PC-3 (cell line): ENCODE data around the gene OLFML2A. TPM values are rescaled to one million over a fixed set of nuclear protein-coding genes. Genes with fewer than 3 reads are reported as not detected.

Source experiments
- ATAC-seq: fragments of 200-7000 bp; cut with Tn5 transposase; 2 replicates; pipeline ENCODE4 v1.9.1; 2020; ENCODE audit warnings: mild to moderate bottlenecking, moderate library complexity
- BruUV-seq: library from RNA; stranded (reverse); fragments of 400-500 nt; replicated peaks from 2 replicates; lab custom pipeline; 2021; lab: Mats Ljungman, UMichigan
- CTCF ChIA-PET: fragments of 300-600 bp; sonication (Branson Sonifier 250); formaldehyde crosslinking; loops from one replicate; lab custom pipeline; 2022; ENCODE audit warnings: antibody characterized with exemption; lab: Charles Lee
- POLR2A ChIA-PET: fragments of 300-600 bp; sonication (Branson Sonifier 250); formaldehyde crosslinking; loops from one replicate; lab custom pipeline; 2022; ENCODE audit warnings: antibody characterized with exemption; ENCODE audit not compliant: unreplicated experiment; lab: Charles Lee
- DNase-seq: peaks from one replicate; pipeline ENCODE4 v3.0.0-alpha.2; 2015
- H2AFZ ChIP-seq: fragments of 300-600 bp; sonication (generic); 2 replicates; pipeline ENCODE4 v1.6.0; 2016; ENCODE audit warnings: antibody characterized with exemption, low read length
- H3F3A ChIP-seq: fragments of 300-600 bp; sonication (generic); one replicate; pipeline ENCODE4 v1.6.0; 2017; ENCODE audit warnings: antibody characterized with exemption, low read length, control low read depth, mild to moderate bottlenecking; ENCODE audit not compliant: unreplicated experiment
- H3K27ac ChIP-seq: fragments of 300-600 bp; sonication (generic); 2 replicates; pipeline ENCODE4 v1.5.1; 2016; ENCODE audit warnings: mild to moderate bottlenecking, low read length
- H3K27me3 ChIP-seq: fragments of 300-600 bp; sonication (generic); 2 replicates; pipeline ENCODE4 v1.6.1; 2016; ENCODE audit warnings: low read length, mixed read lengths
- H3K36me3 ChIP-seq: fragments of 300-600 bp; sonication (generic); 2 replicates; pipeline ENCODE4 v1.6.1; 2016; ENCODE audit warnings: low read depth, mixed run types, low read length, mixed read lengths
- H3K4me1 ChIP-seq: fragments of 300-600 bp; sonication (generic); 2 replicates; pipeline ENCODE4 v1.5.1; 2016; ENCODE audit warnings: low read length; ENCODE audit not compliant: insufficient read depth
- H3K4me2 ChIP-seq: fragments of 300-600 bp; sonication (generic); 2 replicates; pipeline ENCODE4 v1.6.0; 2016; ENCODE audit warnings: low read length
- H3K4me3 ChIP-seq: fragments of 300-600 bp; sonication (generic); 2 replicates; pipeline ENCODE4 v1.5.1; 2016; ENCODE audit warnings: mild to moderate bottlenecking, low read length, mixed read lengths
- H3K79me2 ChIP-seq: fragments of 300-600 bp; sonication (generic); 2 replicates; pipeline ENCODE4 v1.6.1; 2017; ENCODE audit warnings: low read length, mixed read lengths
- H3K9ac ChIP-seq: fragments of 300-600 bp; sonication (generic); 2 replicates; pipeline ENCODE4 v1.6.0; 2016; ENCODE audit warnings: mild to moderate bottlenecking, low read length
- H3K9me2 ChIP-seq: fragments of 300-600 bp; sonication (generic); replicated peaks from 2 replicates; pipeline ENCODE4 v1.6.1; 2016; ENCODE audit warnings: mixed run types, low read length, mixed read lengths
- H3K9me3 ChIP-seq: fragments of 300-600 bp; sonication (generic); 2 replicates; pipeline ENCODE4 v1.6.1; 2016; ENCODE audit warnings: low read length, mixed read lengths
- H4K20me1 ChIP-seq: fragments of 300-600 bp; sonication (generic); 2 replicates; pipeline ENCODE4 v1.6.1; 2016; ENCODE audit warnings: low read length, mixed read lengths
- CTCF ChIP-seq: fragments of 300-600 bp; sonication (generic); conservative IDR thresholded peaks from 2 replicates; pipeline ENCODE4 v1.5.1; 2017; ENCODE audit warnings: antibody characterized with exemption, low read depth, mild to moderate bottlenecking, low read length
- EZH2 ChIP-seq: fragments of 300-600 bp; sonication (generic); IDR thresholded peaks from one replicate; pipeline ENCODE4 v1.6.1; 2017; ENCODE audit warnings: antibody characterized with exemption, mild to moderate bottlenecking, low read length; ENCODE audit not compliant: unreplicated experiment
- EZH2phosphoT487 ChIP-seq: fragments of 300-600 bp; sonication (generic); IDR thresholded peaks from 2 replicates; pipeline ENCODE4 v1.6.1; 2018; ENCODE audit warnings: mild to moderate bottlenecking, antibody characterized with exemption, low read length, borderline replicate concordance
- intact Hi-C: fragments of 100-400 bp; cut with micrococcal nuclease; formaldehyde crosslinking; loops from 2 replicates; pipeline ENCODE4 v1.9.0; 2023
- total RNA-seq: library from RNA; depleted of rRNA; stranded (reverse); fragments of >200 nt; gene quantifications from 2 replicates; pipeline ENCODE4 v1.2.3, GENCODE V29; 2014

Gene OLFML2A
- total RNA-seq, 1 experiment from 2014 or later: 3.4 TPM

GRCh38 chr9:124788542-124789217 lies 11.7 kb downstream of the OLFML2A start:
- no peaks in the 10 kb centered on the region for H3F3A ChIP-seq
- H3K27ac ChIP-seq: no peak overlapping the region
- DNase-seq (no peak), ATAC-seq (no peak)
- H4K20me1 ChIP-seq: no peaks in the 10 kb centered on the region
- no peaks in the 10 kb centered on the region for H3K36me3 ChIP-seq
- ChIA-PET CTCF (no interaction called here), POLR2A (no interaction called here)
- H3K4me2 ChIP-seq: no peak overlapping the region
- no peak overlapping the region for H3K9ac ChIP-seq
- no peaks in the 10 kb centered on the region for H3K9me3 ChIP-seq
- H3K9me2 ChIP-seq: no peaks in the 10 kb centered on the region
- no peaks in the 10 kb centered on the region for H3K79me2 ChIP-seq
- no peak overlapping the region for H3K4me3 ChIP-seq
- BruUV-seq: no TSS peak
- no peaks in the 10 kb centered on the region for H3K27me3 ChIP-seq
- intact Hi-C loops: no loop called here
- H3K4me1 ChIP-seq: no peaks in the 10 kb centered on the region
- no peak overlapping the region for H2AFZ ChIP-seq
- no peak for TF ChIP-seq EZH2phosphoT487
- TF ChIP-seq CTCF: no peak
- TF ChIP-seq EZH2: no peak

GRCh38 chr9:124789531-124789930 lies 12.6 kb downstream of the OLFML2A start:
- Histone ChIP-seq H3K27me3 (no peaks in the 10 kb centered on the region), H3K4me3 (no peak overlapping the region), H3K4me2 (no peak overlapping the region), H2AFZ (no peak overlapping the region), H3F3A (no peaks in the 10 kb centered on the region), H3K36me3 (no peaks in the 10 kb centered on the region), H3K4me1 (no peaks in the 10 kb centered on the region), H3K27ac (no peak overlapping the region), H4K20me1 (no peaks in the 10 kb centered on the region), H3K9me2 (no peaks in the 10 kb centered on the region), H3K9me3 (no peaks in the 10 kb centered on the region), H3K9ac (no peak overlapping the region), H3K79me2 (no peaks in the 10 kb centered on the region)
- BruUV-seq: no TSS peak
- CTCF ChIA-PET: no interaction called here
- POLR2A ChIA-PET: no interaction called here
- ATAC-seq: no peak
- no peak for TF ChIP-seq EZH2
- DNase-seq: no peak
- intact Hi-C loops: no loop called here

- DNase-seq (no peak), ATAC-seq (no peak)
- Histone ChIP-seq H3K9me2 (no peaks in the 10 kb centered on the region), H3K9ac (no peak overlapping the region), H3K27ac (no peak overlapping the region), H3K79me2 (no peaks in the 10 kb centered on the region), H4K20me1 (no peaks in the 10 kb centered on the region), H3K36me3 (no peaks in the 10 kb centered on the region), H3K9me3 (no peaks in the 10 kb centered on the region), H3K4me2 (no peak overlapping the region), H3F3A (no peaks in the 10 kb centered on the region), H3K4me1 (no peaks in the 10 kb centered on the region), H2AFZ (no peak overlapping the region), H3K27me3 (no peaks in the 10 kb centered on the region), H3K4me3 (no peak overlapping the region)
- intact Hi-C loops: no loop called here
- no peak for TF ChIP-seq EZH2phosphoT487
- no peak for TF ChIP-seq EZH2
- no peak for TF ChIP-seq CTCF
- ChIA-PET POLR2A (no interaction called here), CTCF (no interaction called here)
- BruUV-seq: no TSS peak
Observed at GRCh38 chr9:124790301-124790700, 13.4 kb downstream of the OLFML2A start.
